ENCODE measurements around the gene PHLPP1. TPM values are rescaled to one million over a fixed set of nuclear protein-coding genes. Genes with fewer than 3 reads are reported as not detected.
A peak's percentile ranks its signal among the peaks of the same experiment; 100 is the strongest.

The PHLPP1 gene
- total and polyA plus RNA-seq, 9 of the 15 experiments (the other 6 are each of a cell fraction or from before 2014, with no cell fraction given), result 0.56 to 9.0 (median 4.5) TPM

GRCh38 chr18:62850619-62851306, 135.4 kb downstream of the PHLPP1 start (continued):
- no peak for TF ChIP-seq AFF1 (IDR thresholded peaks at IDR 0.05; ENCODE audit: low read depth in 1 of 2, partially characterized antibody in 2 of 2)
- TF ChIP-seq CHD7 (IDR thresholded peaks at IDR 0.05; ENCODE audit: low read depth, low read length), result no peak
- no peak for TF ChIP-seq NR2F6 (CRISPR knock-in tag; IDR thresholded peaks at IDR 0.05)
- TF ChIP-seq RHOXF2B (CRISPR knock-in tag; conservative IDR thresholded peaks at IDR 0.05), result no peak
- TF ChIP-seq SMARCA4 (IDR thresholded peaks at IDR 0.05), result peak; percentile 71
- peak; percentile 84; the same call in 1 of the 2 replicates for TF ChIP-seq NCOA1 (IDR thresholded peaks at IDR 0.05; ENCODE audit: low read depth)
- no peak for TF ChIP-seq ETV6 (IDR thresholded peaks at IDR 0.05; ENCODE audit: borderline replicate concordance in 1 of 2, low read depth in 2 of 2, low read length in 1 of 2)
- TF ChIP-seq ETV6 (CRISPR knock-in tag; IDR thresholded peaks at IDR 0.05; ENCODE audit: borderline replicate concordance), result no peak
- TF ChIP-seq ZNF324 (CRISPR knock-in tag; IDR thresholded peaks at IDR 0.05), result no peak
- TF ChIP-seq E2F3 (CRISPR knock-in tag; IDR thresholded peaks at IDR 0.05), result no peak
- TF ChIP-seq ATF3 (IDR thresholded peaks at IDR 0.05), result peak; percentile 60; the same call in 1 of the 2 replicates
- no peak for TF ChIP-seq ATF3 (CRISPR knock-in tag; conservative IDR thresholded peaks at IDR 0.05)
